HG02759 (cell line): ENCODE measurements around the gene PPM1F.

ENCODE experiments used
- ATAC-seq: cut with Tn5 transposase; IDR thresholded peaks from one replicate; pipeline ENCODE4 v1.9.1; 2021; ENCODE audit warnings: mild to moderate bottlenecking, moderate library complexity; ENCODE audit not compliant: unreplicated experiment

PPM1F gene

DNA sequence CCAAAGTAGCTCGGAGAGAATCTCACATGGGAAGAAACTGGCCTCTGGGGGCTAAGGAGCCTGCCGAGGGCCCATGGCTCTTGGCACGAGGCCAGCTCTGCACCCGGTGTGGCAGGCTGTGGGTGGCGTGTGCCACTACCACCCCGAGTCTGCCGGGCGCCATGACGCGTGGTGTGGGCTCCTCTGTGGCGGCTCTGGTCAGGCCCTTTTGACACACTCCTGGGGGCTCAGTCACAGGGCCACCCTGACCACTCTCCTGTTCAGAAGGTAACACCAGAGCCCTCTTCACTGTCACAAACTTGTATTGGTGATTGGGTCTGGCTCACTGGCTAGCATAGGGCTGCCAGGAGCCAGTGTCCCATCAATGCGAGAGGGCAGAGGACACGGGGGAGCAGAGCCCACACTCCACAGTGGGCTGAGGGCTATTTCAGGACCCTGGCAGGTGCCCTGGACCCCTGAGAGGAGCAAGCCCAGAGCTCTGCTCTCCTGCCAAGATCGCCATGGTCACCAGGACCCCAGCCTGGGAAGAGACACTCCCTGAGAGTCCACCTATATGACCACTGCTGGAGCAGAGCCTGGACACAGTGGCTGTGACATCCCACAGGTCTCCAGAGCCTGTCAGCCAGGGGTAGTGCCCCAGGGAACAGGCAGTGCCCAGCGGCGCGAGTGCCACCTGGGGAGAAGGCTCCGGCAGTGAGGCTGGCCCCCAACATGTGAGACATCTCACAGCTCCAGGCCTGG is 8.6 kb upstream of the PPM1F start:
- no peak for ATAC-seq

DNA sequence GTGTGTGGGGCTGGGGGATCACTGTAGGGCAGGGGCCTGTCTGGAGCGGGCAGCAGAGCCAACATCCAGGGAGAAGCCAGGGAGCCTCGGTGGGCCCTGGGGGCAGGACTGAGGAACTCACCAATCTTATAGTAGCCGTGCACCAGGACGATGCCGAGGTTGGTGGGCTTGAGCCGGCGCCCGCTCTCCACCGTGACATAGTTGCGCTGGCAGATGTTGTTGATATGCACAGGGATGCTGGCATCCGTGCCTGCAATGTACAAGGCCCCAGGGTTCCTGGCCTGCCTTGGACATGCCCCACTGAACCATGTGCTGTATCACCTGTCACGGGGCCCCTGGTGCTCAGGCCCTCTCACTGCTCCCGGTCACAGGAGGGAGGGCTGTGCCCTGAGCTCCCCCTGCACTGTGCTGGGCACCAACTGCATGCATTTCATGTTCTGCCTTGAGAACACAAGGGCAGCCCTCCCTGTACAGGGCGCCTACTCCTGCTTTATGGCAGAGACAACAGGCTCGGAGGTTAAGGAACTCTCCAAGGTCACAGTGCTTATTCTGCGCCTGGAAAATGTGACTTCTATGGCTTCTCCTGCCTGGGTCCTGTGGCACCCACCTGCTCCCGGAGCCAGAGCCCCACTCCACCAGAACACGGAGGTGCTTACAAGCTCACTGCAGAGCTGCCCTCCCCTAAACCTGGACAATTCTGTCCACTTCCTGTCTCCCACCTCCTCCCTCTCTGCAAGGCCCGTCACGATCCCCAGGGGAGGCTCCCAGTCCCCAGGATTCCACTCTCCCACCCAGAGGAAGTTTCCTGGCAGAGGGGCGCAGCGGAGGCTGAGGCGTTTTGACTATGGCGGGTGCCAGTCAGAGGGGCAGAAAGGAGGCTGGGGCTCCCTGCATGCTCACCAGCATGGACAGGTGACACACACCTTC is 7.8 kb upstream of the PPM1F start:
- ATAC-seq = no peak

DNA sequence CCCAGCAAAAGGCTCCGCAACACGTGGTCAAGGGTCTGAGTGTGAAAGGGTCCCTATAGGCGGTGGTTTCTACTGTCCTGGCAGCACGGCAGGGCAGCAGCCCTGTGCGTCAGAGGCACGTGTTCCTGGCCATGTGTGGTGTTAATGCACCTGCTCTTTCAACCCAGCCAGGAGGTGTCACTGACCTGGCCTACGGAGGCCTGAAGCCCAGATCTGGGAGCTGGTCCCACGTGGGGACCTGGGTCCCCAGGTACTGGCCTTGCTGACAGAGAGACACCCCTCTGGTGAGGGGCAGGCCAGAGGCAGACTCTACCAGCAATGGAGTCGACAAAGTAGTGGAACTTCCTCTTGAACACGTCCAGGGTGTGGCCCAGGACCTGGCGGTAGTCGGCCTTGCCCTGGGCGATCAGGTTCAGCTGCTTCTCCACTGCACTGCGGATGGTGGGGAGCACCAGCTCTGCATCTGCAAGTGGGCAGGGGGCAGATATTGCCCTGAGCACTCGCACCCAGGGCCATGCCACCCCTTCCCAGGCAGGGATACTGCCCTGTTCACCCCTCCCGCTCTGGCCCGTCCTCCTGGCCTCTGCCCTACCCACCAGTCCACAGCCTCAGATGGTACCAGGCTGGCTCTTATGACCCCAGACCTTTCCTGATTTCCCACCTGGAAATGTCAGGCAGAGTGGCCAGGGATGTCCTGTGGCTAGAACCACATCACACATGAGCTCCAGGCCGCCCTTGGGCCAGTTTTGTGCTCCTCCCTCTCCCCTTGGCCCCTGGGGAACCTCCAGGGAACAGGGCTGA is 6.8 kb upstream of the PPM1F start:
- no peak for ATAC-seq

DNA sequence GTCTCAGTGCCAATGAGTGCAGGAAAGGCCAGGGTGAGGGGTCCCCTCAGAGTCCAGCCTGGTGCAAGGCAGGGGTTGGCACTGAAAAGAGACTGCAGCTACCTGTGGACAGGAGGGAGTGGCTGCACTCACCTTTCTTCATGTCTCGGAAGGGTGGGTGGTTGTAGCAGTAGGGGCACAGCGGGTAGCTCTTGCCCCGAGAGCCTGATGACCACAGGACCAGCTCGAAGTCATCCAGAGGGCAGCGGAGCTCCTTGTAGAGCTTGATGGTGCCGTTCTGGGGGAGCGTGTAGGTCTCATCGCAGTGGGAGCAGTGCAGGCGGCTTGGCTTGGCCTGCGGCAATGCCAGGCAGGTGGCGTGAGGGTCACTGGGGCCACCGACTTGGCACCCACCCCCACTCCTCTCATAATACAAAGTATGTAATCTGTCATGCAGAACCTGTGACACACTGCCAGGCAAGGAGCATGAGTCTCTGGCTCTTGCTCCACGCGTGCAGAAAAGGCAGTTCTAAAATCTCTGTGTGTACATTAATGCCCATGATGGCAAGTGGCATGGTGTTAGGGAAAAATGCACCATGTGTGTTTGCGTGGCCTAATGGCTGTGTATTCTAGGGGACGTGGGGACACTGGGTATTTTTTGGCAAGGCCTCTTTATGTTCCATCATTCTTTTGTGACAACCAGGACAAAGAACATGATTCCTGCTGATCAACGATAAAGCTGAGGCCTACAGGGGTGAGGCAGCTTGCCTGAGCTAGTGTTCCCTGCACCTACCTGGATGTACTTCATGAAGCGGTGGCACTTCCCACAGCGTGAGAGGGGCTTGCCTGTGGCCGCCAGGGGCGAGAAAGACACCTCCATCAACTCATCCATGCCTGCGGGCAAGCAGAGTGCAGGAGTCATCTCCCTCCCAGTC is 6.0 kb upstream of the PPM1F start:
- no peak for ATAC-seq

DNA sequence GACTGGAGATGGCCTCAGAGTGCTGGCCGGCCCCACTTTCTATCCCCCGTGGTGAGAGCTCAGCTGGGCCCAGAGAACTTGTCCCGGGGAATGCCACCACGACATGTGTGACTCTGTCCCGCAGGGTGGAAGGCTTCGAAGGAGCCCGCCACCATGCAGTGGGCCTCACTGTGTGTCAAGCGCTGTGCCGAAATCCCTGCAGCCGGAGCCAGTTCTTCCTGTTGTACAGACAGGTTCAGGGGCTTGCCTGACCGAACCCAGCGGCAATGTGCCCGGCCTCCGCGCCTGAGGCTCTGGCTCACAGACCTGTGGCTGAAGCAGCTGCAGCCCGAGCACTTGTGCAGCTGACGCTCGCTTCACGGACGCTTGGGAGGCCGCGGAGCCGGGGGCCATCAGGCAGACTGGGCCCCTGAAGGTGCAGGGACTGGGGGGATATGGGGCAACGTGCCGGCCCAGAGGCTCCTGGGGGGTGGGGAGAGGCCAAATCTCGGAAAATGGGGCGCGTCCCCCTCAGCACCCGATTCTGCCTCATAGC is 650 bp downstream of the PPM1F start:
- ATAC-seq = no peak

DNA sequence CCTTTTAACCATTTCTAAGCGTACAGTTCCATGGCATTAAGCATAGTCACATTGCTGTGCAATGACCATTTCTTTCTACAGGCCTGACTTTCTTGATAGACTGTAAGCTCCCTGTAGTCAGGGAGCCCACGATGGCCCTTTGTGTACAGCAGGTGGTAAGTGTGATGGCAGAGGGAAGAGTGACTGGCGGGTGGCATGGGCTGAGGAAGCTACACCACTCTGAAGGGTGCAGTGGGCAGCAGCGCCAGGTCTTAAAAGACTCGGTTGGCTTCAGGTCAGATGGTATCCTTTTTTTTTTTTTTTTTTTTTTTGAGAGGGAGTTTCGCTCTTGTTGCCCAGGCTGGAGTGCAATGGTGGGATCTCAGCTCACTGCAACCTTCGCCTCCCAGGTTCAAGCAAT is 1.6 kb downstream of the PPM1F start:
- no peak for ATAC-seq

DNA sequence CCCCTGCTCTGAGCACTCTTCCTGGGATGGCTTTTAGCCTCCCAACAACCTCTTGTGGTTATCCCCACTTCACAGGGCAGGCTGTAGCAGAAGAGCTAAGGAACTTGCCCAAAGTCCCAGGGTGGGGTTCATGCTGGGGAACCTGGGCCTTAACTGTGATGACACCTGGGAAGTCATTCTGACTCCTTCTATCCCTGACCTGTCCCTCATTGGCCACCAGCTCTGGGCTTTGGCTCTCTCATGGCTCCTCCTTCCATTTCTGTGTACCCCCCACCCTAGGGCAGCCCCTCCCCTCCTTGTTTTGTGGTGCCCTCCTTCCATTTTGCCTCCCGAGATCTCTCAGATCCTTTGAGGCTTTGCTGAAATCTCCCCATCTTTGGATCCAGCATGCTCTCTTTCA is 2.7 kb downstream of the PPM1F start:
- ATAC-seq = no peak

DNA sequence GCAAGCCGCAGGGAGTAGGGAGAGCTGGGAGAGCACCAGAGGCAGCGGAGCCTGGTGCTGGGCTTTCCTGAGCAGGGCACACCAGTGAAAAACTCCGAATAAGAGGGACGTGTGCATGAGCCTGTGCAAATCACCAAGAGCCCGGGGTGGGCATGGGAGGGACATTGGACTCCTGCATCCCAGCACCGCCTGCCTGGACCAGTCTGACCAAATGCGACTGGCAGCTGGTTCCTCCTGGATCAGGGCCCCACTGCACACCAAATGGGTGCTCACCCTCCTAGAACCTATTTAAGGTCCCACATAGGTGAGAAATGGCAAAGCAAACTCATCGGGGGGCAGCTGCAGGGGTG is 3.1 kb downstream of the PPM1F start:
- no peak for ATAC-seq

DNA sequence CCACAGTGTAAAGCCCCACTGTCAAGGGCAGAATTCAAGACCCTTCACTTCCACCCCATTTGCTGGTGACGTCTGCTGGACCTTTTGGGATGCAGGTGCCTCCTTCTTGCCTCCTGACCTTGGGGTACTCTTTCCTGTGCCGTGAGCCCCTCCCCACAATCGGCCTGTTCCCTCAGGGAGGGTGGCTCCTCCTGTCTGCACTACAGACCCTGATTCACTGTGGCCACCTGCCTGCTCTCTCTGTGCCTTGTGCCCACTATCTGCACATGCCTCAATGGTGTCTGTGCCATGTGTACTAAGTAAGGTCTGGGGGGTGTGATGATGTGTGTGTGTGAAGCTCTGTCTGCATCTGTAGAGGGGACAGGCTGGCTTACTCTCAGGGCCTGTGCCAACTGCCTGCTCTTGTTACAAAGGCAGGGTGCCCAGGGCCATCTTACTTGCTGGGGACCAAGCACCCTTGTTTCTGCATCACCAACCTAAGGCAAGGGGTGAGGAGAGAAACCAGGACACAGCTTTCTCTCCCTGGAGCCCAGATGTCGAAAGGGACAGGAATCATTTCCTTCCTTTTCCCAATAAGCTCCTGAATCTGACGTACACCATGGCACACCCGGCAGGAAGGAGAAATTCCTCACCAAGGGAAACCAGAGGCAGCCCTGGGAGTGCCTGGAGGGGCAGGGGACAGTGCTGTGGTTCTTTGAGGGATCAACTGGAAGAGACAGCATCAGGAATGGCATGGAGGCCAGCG is 3.7 kb downstream of the PPM1F start:
- no peak for ATAC-seq

DNA sequence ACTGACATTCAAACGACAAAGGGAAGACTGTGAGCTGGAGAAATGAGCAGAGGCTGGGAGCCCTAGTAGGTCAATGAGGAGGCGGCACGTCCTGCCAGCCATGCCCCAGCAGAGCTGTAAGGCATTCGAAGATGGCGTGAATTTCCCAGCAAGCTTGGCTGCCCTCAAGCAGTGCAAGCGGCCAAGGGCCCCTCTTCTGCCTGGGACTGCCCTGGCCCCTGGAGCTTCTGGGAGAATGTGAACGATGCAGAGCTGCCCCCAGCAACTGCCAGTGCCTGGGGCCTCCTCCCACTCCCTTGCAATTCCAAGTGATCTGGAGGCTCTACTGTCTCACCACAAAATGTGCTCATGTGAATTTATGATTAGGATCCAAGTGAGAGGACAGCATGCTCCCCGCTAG is 4.3 kb downstream of the PPM1F start:
- no peak for ATAC-seq

DNA sequence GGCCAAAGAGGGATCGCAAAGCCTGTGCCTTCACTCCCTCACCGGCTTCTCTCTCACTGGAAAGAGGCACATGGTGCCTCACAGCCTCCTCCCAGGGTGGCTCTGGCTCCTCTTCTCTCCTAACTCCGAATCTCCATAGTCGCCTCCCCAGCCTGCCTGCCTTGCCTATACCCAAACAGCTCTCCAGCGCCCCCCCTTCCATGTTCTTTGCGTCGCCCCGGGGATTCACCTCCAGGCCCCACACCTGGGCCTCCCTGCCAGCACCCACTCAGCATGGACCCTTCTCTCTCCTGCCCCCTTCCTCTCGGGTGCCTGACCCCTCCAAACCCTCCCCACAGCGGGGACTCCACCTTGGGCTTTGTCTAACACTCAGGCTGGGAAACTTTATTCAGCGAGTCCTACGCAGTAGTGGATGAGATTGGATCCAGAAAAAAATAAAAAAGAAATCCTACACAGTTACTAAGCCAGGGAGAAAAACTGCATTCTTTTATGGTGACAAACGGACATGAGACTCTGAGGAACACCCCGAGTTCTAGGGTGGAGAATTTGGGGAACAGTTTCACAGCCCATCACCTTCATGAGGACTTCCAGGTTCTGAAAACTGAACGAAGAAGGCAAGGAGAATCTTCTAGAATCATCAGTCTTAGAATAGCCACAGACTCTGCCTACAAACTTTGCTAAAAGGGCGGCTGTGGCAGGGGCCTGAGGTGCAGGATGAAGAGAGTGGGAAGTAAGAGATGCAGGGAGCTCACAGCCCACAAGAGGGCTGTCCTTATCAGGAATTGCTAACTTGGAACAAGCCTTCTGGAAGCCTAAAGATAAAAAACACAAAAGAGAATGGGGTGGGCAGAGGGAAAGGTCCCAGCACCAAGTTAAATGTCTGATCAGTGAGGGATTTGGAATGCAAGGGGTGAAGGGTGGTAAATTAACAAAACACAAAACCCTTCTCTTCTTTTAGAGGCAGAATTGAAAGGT is 5.3 kb downstream of the PPM1F start:
- no peak for ATAC-seq

DNA sequence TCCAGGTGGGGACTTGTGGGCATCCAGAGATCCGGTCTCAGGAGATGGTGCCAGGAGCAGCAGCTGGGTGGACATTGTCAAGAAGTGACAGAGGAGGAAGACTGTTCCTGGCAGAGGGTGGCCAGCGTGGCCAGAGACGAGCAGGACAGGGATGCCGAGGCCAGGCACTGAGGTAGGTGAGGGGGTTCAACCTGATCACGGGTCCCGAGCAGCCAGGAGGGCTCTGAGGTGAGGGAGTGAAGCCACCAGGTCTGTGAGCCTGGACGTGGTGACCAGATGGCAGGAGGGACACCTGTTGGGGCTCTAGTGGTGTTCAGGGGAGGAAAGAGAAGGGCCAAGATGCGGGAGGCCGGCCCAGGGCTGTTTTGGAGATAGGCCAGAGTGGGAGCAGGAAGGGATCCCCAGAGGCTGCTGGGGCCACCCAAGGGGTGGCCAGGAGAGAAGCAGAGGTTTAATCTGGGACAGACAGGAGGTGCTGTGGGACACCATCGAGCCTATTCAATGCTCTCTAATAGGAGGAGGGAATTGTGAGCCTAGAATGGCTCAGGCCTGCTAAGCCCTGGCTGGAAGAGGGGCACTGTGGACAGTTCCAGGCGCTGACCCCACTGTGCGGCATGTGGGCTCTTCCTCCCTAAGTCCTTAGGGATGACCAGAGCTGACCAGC is 6.3 kb downstream of the PPM1F start:
- ATAC-seq = no peak

DNA sequence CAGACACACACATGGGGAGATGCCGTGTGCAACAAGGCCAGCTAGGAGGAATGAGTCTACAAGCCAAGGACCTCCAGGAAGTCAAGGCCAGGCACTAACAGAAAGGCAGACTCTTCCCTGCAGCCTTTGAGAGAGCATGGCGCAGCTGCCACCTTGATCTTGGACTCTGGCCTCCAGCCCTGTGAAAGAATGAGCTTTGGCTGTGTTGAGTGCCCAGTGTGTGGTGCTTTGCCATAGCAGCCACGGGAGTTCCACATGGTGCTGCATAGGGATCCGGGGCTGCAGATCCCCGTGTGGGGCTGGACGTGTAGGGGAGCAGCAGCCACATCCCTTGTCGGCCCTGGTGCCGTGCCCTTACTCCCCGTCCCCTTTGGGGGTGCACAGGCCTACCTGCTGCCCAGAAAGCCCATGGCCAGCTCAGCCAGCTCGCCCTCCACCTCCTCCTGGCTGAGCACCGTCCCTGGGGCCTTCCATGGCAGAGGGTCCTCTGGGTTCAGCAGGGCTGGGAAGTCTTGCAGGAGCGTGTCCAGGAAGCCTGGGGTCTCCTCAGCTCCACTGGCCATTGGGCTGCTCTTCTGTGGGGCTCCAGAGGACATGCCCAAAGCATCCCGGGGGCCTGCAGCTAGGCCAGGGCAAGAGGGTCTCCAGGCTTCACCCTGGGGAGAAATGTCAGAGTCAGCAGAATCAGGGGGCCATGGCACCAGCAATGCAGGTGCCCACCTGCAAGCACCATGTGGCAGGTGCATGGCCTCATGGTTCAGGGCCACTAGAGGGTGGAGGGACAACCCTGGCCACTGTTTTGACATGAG is 7.0 kb downstream of the PPM1F start:
- no peak for ATAC-seq

DNA sequence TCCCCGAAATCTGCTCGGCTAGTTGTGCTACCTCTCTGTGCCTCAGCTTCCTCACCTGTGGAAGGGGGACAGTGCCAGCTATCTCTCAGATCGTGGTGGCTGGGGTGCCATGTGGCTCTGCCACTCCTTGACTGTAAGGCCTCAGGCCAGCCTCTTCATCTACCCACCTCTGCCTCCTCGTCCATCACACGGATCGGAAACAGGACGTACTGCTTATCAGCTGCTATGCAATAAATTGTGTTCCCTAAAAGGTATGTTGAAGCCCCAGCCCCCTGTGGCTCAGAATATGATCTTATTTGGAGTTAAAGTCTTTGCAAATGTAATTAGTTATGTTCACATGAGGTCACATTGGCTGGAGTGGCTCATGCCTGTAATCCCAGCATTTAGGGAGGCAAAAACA is 7.8 kb downstream of the PPM1F start:
- no peak for ATAC-seq

DNA sequence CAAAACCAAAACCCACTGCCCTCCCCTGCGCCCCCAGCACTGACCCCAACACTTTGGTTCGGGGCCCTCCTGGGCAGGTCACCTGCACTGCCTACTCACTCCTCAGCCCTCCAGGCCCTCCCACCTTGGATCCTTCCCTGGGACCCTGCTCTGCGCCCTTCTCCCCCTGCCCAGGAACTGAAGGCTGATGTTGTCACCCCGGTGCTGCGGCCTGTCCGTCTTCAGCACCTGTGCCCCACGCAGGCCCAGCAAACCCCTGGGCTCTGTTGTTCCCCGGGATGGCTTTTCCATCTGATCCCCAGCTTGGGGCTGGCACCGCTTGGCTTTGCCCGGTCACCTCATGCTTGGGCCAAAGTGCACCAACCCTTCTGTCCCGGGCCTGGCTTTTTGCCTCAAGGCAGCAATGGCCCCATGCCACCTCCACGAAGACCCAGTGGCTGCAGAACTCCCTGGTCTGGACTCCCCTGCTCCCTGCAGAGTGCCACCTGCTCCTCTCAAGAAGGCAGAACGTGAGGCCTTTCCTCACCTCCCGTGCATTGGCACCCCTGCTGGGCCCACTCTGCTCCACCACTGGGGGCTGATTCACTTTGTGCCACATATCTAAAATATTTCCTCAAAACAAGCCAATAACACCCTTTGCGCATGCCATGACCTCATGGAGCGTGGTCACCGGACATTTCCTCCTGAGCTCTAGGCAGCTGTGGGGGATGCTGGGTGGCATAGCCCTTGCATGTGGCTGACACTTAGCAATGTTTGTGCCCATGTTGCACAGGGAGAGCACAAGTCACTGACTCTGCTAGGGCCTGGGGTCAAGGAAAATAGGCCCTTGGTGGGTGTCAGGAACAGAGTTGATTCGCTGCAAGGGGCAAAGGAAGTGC is 8.8 kb downstream of the PPM1F start:
- no peak for ATAC-seq
